Keratinocyte (primary cell): ENCODE data around the gene SDF2. TPM values are rescaled to one million over a fixed set of nuclear protein-coding genes. Genes with fewer than 3 reads are reported as not detected.

Experiments used
- DNase-seq: peaks from one replicate; pipeline ENCODE4 v3.0.0-alpha.2; 2011; ENCODE audit warnings: low read depth, missing footprints, low spot score
- FAIRE-seq: peaks from 2 replicates; lab custom pipeline; 2011; peaks lifted over from hg19 to GRCh38; lab: Jason Lieb, UNC
- H2AFZ ChIP-seq: 2 replicates; pipeline ENCODE4 v1.6.0; 2012; ENCODE audit warnings: low read length, control low read depth, inconsistent platforms; ENCODE audit not compliant: control insufficient read depth
- H3K27ac ChIP-seq: 2 replicates; pipeline ENCODE4 v1.5.1; 2011; ENCODE audit warnings: low read length; ENCODE audit not compliant: control insufficient read depth, insufficient read depth
- H3K27me3 ChIP-seq: 3 replicates; pipeline ENCODE4 v1.6.0; 2011; ENCODE audit warnings: low read length; ENCODE audit not compliant: control insufficient read depth, insufficient read depth; ENCODE audit errors: extremely low read depth
- H3K36me3 ChIP-seq, 2 experiments: 2 replicates in 1 of 2; 3 replicates in 1 of 2; pipeline ENCODE4 v1.5.1; 2011; ENCODE audit warnings: low read length in 2 of 2, mild to moderate bottlenecking in 1 of 2; ENCODE audit not compliant: control insufficient read depth in 2 of 2, insufficient read depth in 2 of 2; ENCODE audit errors: extremely low read depth in 1 of 2
- H3K4me1 ChIP-seq: 3 replicates; pipeline ENCODE4 v1.5.1; 2011; ENCODE audit warnings: low read length; ENCODE audit not compliant: control insufficient read depth, insufficient read depth; ENCODE audit errors: extremely low read depth
- H3K4me2 ChIP-seq: 3 replicates; pipeline ENCODE4 v1.6.0; 2011; ENCODE audit warnings: low read depth, low read length; ENCODE audit not compliant: control insufficient read depth, insufficient read depth; ENCODE audit errors: extremely low read depth
- H3K4me3 ChIP-seq, 3 experiments: fragments of 200-600 bp in 1 of 3; sonication (generic) in 1 of 3; 2 replicates in 2 of 3; 3 replicates in 1 of 3; pipeline ENCODE4 v1.5.1; 2011 to 2016; ENCODE audit warnings: low read length in 3 of 3, mild to moderate bottlenecking in 3 of 3, control low read depth in 2 of 3, inconsistent platforms in 1 of 3, low read depth in 1 of 3, mixed read lengths in 1 of 3, mixed run types in 1 of 3, moderate library complexity in 1 of 3; ENCODE audit not compliant: control insufficient read depth in 2 of 3, insufficient read depth in 2 of 3; ENCODE audit errors: extremely low read depth in 1 of 3
- H3K79me2 ChIP-seq: 2 replicates; pipeline ENCODE4 v1.6.0; 2012; ENCODE audit warnings: low read length; ENCODE audit not compliant: control insufficient read depth, insufficient read depth
- H3K9ac ChIP-seq: 3 replicates; pipeline ENCODE4 v1.6.0; 2011; ENCODE audit warnings: low read length; ENCODE audit not compliant: control insufficient read depth, insufficient read depth; ENCODE audit errors: extremely low read depth
- H3K9me1 ChIP-seq: 3 replicates; pipeline ENCODE4 v1.6.0; 2011; ENCODE audit warnings: low read length; ENCODE audit not compliant: control insufficient read depth, insufficient read depth; ENCODE audit errors: extremely low read depth
- H3K9me3 ChIP-seq: 2 replicates; pipeline ENCODE4 v1.5.1; 2012; ENCODE audit warnings: low read depth, low read length; ENCODE audit not compliant: control insufficient read depth
- H4K20me1 ChIP-seq: 3 replicates; pipeline ENCODE4 v1.6.0; 2011; ENCODE audit warnings: low read length; ENCODE audit not compliant: control insufficient read depth, insufficient read depth; ENCODE audit errors: extremely low read depth
- CTCF ChIP-seq, 3 experiments: IDR thresholded peaks in 1 of 3; conservative IDR thresholded peaks in 1 of 3; optimal IDR thresholded peaks in 1 of 3; 2 replicates in 2 of 3; 3 replicates in 1 of 3; pipeline versions ENCODE3 to v1.5.1; 2011; ENCODE audit warnings: low read length in 3 of 3, mild to moderate bottlenecking in 3 of 3, moderate library complexity in 2 of 3, control low read depth in 1 of 3, inconsistent platforms in 1 of 3; ENCODE audit not compliant: insufficient read depth in 2 of 3; ENCODE audit errors: extremely low read depth in 1 of 3
- EZH2 ChIP-seq: IDR thresholded peaks from one replicate; pipeline ENCODE4 v1.6.1; 2012; ENCODE audit warnings: inconsistent platforms, mild to moderate bottlenecking, low read length, moderate library complexity
- dilution Hi-C: fragments of 300-500 bp; cut with MboI; formaldehyde crosslinking; loops from one replicate; pipeline ENCODE4 v1.7.0; 2020; ENCODE audit warnings: low sequenced_read_pairs; ENCODE audit not compliant: extremely low pct_ligation_motif_present
- polyA plus RNA-seq, 5 experiments: library from polyadenylated mRNA; depleted of rRNA in 3 of 5; stranded (reverse) in 3 of 5; stranded (forward) in 1 of 5; unstranded in 1 of 5; fragments of >200 nt; gene quantifications; 1 replicate in 1 of 5; 2 replicates in 3 of 5; 3 replicates in 1 of 5; pipeline versions ENCODE4 v1.2.1 to v1.2.3, GENCODE V29; 2011 to 2012; ENCODE audit warnings: missing spikeins in 2 of 5, low read depth in 1 of 5, low replicate concordance in 1 of 5

SDF2 gene
- polyA plus RNA-seq, 1 donor (not counting 4 experiments of a cell fraction or from before 2014, with no cell fraction given) = 61.5 TPM

- Histone ChIP-seq H3K9ac (no peak overlapping the region), H2AFZ (no peak overlapping the region), H3K4me1 (no peaks in the 10 kb centered on the region), H3K4me2 (no peak overlapping the region), H3K9me3 (no peaks in the 10 kb centered on the region), H3K27me3 (no peaks in the 10 kb centered on the region), H3K27ac (no peak overlapping the region), H3K36me3 (peaks cover 60 to 61% of the 10 kb centered on the region in 2 experiments), H3K79me2 (no peaks in the 10 kb centered on the region), H4K20me1 (no peaks in the 10 kb centered on the region), H3K9me1 (no peaks in the 10 kb centered on the region), H3K4me3 (no peak overlapping the region)
- TF ChIP-seq EZH2 (no peak), CTCF (optimal IDR thresholded peaks at IDR 0.05 in 1 of 3, IDR thresholded peaks at IDR 0.05 in 1 of 3, conservative IDR thresholded peaks at IDR 0.05 in 1 of 3; ENCODE audit: extremely low read depth in 1 of 3, insufficient read depth in 2 of 3, low read length in 3 of 3) (no peak)
- dilution Hi-C loops = no loop called here
- DNase-seq = no peak
- no peak for FAIRE-seq
Measured at GRCh38 chr17:28620010-28620409, 41.7 kb downstream of the SDF2 start.

- no peaks in the 10 kb centered on the region for H3K9me3 ChIP-seq
- H4K20me1 ChIP-seq = no peaks in the 10 kb centered on the region
- H3K36me3 ChIP-seq = peaks cover 58 to 60% of the 10 kb centered on the region in 2 experiments
- no peaks in the 10 kb centered on the region for H3K79me2 ChIP-seq
- H2AFZ ChIP-seq = no peak overlapping the region
- FAIRE-seq = no peak
- H3K9ac ChIP-seq = no peak overlapping the region
- no peaks in the 10 kb centered on the region for H3K27me3 ChIP-seq
- no peak overlapping the region for H3K27ac ChIP-seq
- H3K4me3 ChIP-seq = no peak overlapping the region
- DNase-seq = no peak
- no peaks in the 10 kb centered on the region for H3K4me1 ChIP-seq
- TF ChIP-seq EZH2 = no peak
- no peak for TF ChIP-seq CTCF (optimal IDR thresholded peaks at IDR 0.05 in 1 of 3, IDR thresholded peaks at IDR 0.05 in 1 of 3, conservative IDR thresholded peaks at IDR 0.05 in 1 of 3; ENCODE audit: extremely low read depth in 1 of 3, insufficient read depth in 2 of 3, low read length in 3 of 3)
- H3K4me2 ChIP-seq = no peak overlapping the region
- dilution Hi-C loops = no loop called here
- no peaks in the 10 kb centered on the region for H3K9me1 ChIP-seq
Measured at GRCh38 chr17:28618464-28618863, 43.2 kb downstream of the SDF2 start.
